Posterior vena cava (tissue), 2 donors: Measurements from ENCODE around the gene ABHD14A. TPM values are rescaled to one million over a fixed set of nuclear protein-coding genes. Genes with fewer than 3 reads are reported as not detected.

Experiments
- DNase-seq: peaks from one replicate; pipeline ENCODE4 v3.0.0-alpha.2; 2020; ENCODE audit warnings: low spot score
- intact Hi-C, 2 donors: fragments of 100-400 bp; cut with DNase I; formaldehyde crosslinking; loops; one replicate each; pipeline versions ENCODE4 v1.14.1 to v1.14.2; 2022 to 2023
- total RNA-seq, 2 donors: library from RNA; stranded (reverse); fragmentation: NEBNext Ultra II Directional; extraction: Animal tissue kit (Norgen Biotek cat#: 25700); gene quantifications; one replicate each; pipeline ENCODE4 v1.2.1, GENCODE V29; 2021
- donor health status: DM: yes; HTN: yes; CAD: no.
- donor health status: DM: yes; HTN: yes; CAD: no.

ABHD14A gene
- total RNA-seq, 2 donors from 2014 or later, result 8.4 to 18.6 TPM

GRCh38 chr3:52005571-52005986, 30.7 kb downstream of the ABHD14A start:
- intact Hi-C loops, result loop anchor here (2.0 to 10.0 kb wide), 2 partner anchors 47 to 439 kb away; partner anchors contain the start of gene SEMA3G (in 1 of the 2)
- no peak for DNase-seq

- intact Hi-C loops, result loop anchor here in 1 of 2 donors (10.0 kb wide), 1 partner anchor 439 kb away; the partner anchor contains the start of gene SEMA3G
- no peak for DNase-seq
Measured at GRCh38 chr3:52006017-52006819, 31.4 kb downstream of the ABHD14A start.

- intact Hi-C loops, result loop anchor here in 1 of 2 donors (10.0 kb wide), 1 partner anchor 438 kb away; the partner anchor contains the start of gene SEMA3G
- DNase-seq, result no peak
Measured at GRCh38 chr3:52006820-52007133, 31.9 kb downstream of the ABHD14A start.

GRCh38 chr3:52007291-52007690, 32.4 kb downstream of the ABHD14A start:
- intact Hi-C loops, result loop anchor here in 1 of 2 donors (10.0 kb wide), 1 partner anchor 438 kb away; the partner anchor contains the start of gene SEMA3G
- DNase-seq, result no peak

- intact Hi-C loops, result no loop called here
- DNase-seq, result no peak
Measured at GRCh38 chr3:52010431-52010830, 35.6 kb downstream of the ABHD14A start.

DNA sequence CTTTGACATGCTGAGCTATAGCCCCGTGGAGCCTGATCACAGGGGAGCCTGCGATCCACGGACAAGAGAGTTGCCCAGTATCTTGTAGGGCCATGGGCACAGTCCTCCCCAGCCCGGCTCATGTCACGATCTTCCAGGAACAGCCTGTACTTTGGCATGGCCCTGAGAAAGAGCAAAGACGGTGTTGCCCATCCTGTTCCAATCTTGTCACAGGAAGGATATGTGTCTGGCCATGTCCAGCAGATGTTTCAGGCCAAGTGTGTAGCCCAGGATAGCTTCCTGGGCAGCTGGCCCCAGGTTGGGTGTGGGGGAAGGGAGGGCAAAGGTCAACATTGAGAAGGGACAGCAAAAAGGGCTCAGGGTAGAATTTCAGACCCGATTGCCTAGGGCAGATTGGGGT, 37.8 kb downstream of the ABHD14A start:
- DNase-seq, result no peak
- intact Hi-C loops, result no loop called here

GRCh38 chr3:52013802-52014598, 39.1 kb downstream of the ABHD14A start:
- no peak for DNase-seq
- intact Hi-C loops, result no loop called here

DNA sequence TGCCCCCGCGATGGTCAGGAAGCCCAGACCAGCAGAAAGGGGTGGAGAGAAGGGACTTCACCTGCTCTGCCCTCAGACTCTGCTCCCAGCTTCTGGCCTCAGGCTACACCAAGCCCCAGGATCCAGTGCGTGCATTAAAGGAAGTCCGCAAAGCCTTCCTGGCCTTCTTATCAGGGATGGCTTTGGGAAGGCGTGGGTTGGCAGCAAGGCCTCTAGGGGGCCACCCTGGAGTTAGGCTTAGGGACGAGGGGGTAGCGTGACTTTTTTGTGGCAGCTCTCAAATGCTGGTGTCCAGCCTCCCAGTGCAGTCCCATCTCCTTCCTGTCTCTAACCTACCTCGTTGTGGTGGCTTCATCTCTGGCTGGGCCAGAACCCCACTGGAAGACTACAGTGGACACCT, 39.7 kb downstream of the ABHD14A start:
- DNase-seq, result no peak
- intact Hi-C loops, result no loop called here

DNA sequence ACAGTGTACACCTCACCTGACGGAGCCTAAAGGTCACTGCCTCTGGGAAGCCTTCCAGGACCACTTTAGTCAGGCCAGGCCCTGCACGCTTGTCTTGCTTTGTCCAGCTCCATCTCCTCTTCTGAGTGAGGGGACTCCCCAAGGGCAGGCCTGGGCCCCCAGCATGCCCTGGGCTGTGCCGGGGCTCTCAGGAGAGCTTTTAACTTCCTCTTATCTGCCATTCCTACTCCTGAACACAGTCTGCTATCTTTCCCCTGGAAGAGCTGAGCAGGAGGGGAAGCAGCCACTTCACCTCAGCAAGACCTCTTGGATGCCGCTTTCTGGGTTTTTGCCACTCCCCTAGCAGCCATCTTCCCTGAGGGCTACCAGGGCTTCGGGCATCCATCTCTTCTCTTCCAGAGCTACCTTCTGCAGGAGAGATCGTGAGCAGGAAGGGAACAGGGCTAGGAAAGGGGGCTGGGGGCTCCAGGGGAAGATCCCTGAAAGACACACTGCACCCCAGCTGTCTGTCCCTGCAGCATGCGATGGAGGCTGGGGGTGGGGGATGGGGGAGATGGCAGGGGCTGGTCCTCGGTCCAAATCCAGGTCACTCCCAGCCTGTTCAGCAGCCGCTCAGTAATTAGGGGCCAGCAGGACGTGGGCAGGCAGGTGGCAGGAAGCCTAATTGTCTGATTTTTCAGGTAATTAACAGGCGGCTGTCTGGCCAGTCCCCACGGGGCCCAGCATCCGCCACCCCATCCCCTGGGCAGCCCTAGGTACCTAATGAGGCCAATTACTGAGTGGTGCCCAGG, 40.8 kb downstream of the ABHD14A start:
- intact Hi-C loops, result no loop called here
- no peak for DNase-seq

- intact Hi-C loops, result no loop called here
- no peak for DNase-seq
Measured at GRCh38 chr3:52017586-52017985, 42.7 kb downstream of the ABHD14A start.

DNA sequence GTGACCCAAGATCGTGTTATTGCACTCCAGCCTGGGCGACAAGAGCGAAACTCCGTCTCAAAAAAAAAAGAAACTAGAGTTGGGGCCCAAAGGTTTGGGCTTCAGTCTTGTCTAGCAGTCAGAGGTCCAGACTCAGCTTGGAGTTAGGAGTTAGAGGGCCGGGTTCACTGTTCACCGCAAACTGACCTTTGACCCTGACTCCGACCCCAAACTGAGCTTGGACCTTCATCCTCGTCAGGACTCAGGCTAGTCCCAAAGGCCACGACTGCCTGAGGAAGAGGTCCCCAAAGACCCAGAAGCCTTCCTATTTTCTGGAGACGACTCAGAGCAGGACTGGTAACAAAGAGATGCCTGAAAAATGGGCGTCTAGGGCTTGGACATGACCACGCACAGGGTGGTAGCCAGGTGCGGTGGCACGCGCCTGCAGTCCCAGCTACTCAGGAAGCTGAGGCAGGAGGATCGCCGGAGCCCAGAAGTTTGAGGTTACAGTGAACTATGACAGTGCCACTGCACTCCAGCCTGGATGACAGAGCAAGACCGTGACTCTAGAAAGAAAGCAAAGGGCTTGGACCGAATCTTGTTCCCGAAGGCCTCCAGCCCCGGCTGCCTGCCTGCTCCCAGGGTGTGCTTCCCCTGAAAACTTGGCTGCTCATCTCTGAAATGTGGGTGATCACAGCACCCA, 43.6 kb downstream of the ABHD14A start:
- DNase-seq, result no peak
- intact Hi-C loops, result no loop called here

- peak; percentile 90 for DNase-seq
- intact Hi-C loops, result no loop called here
Measured at GRCh38 chr3:52019352-52020080, 44.7 kb downstream of the ABHD14A start.

DNA sequence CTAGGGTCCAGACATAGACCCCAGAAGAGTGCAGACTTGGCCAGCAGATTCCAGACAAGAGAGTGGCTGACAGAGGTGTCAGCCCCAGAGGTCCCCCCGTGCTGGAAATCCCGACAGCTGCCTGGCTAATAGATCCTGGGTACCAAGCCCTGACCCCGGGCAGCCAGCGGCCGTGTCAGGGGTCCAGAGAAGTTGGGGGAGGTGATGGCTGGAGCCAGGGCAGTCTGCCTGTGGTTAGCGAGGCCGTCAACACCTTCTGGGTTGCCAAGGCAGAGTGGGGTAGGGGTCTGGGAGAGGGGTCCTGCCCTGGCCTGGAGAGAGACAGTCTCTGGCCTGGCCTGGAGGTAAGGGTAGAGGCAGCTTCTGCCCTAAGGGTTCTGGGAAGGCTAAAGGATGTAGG, 45.9 kb downstream of the ABHD14A start:
- intact Hi-C loops, result no loop called here
- no peak for DNase-seq

GRCh38 chr3:52021489-52022268, 46.8 kb downstream of the ABHD14A start:
- intact Hi-C loops, result no loop called here
- DNase-seq, result no peak

- intact Hi-C loops, result no loop called here
- DNase-seq, result no peak
Measured at GRCh38 chr3:52022323-52023100, 47.6 kb downstream of the ABHD14A start.

GRCh38 chr3:52023101-52023770, 48.4 kb downstream of the ABHD14A start:
- intact Hi-C loops, result no loop called here

More at GRCh38 chr3:52023101-52023770, 48.4 kb downstream of the ABHD14A start:
- no peak for DNase-seq
